ENCODE results near the gene NFYA. TPM values are rescaled to one million over a fixed set of nuclear protein-coding genes. Genes with fewer than 3 reads are reported as not detected.

Gene NFYA
- total RNA-seq, 2 experiments from 2014 or later, result 23.5 to 47.9 TPM

DNA sequence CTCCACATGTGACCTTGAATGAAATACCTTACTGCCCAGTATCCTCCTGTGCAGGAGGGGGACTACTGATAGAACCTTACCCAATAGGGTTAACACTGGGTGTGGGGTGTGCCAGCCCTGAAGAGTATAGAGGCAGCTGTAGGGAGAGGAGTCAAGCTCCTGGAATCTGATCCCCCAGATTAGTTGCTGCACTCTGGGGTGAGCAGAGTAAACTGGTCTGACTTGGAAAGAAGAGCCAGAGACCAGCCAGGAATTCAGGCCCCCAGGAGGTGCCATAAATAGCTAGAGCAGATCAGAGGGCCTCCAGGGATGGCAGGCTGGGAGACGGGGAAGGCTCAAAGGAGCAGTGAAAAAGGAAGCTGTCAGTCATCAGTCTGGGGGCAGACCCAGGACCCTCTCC lies 23.3 kb upstream of the NFYA start:
- Histone ChIP-seq H3K79me2 (ENCODE audit: insufficient read depth, low read depth, low read length) (no peaks in the 10 kb centered on the region), H3K36me3 (ENCODE audit: insufficient read depth, low read length) (no peaks in the 10 kb centered on the region), H2AFZ (ENCODE audit: low read length) (no peak overlapping the region), H3K9me3 (ENCODE audit: low read length) (no peaks in the 10 kb centered on the region), H3K4me3 (ENCODE audit: low read depth, low read length, poor library complexity, severe bottlenecking) (no peak overlapping the region), H3K27ac (ENCODE audit: low read depth, low read length, poor library complexity, severe bottlenecking) (no peak overlapping the region), H3K4me1 (ENCODE audit: insufficient read depth, low read length, poor library complexity, severe bottlenecking) (peaks cover 25% of the 10 kb centered on the region), H3K9me2 (ENCODE audit: insufficient read depth, low read length) (no peaks in the 10 kb centered on the region), H4K20me1 (ENCODE audit: insufficient read depth, low read length) (no peaks in the 10 kb centered on the region), H3K4me2 (ENCODE audit: low read length) (no peak overlapping the region)
- no TSS peak for BruUV-seq (replicated peaks)
- POLR2A ChIA-PET, result interaction anchor here (0.6 to 0.8 kb wide), 2 partner anchors 12 to 77 kb away, joined by 3 read pairs; no protein-coding TSS in a partner anchor
- TF ChIP-seq, protein P1, sequence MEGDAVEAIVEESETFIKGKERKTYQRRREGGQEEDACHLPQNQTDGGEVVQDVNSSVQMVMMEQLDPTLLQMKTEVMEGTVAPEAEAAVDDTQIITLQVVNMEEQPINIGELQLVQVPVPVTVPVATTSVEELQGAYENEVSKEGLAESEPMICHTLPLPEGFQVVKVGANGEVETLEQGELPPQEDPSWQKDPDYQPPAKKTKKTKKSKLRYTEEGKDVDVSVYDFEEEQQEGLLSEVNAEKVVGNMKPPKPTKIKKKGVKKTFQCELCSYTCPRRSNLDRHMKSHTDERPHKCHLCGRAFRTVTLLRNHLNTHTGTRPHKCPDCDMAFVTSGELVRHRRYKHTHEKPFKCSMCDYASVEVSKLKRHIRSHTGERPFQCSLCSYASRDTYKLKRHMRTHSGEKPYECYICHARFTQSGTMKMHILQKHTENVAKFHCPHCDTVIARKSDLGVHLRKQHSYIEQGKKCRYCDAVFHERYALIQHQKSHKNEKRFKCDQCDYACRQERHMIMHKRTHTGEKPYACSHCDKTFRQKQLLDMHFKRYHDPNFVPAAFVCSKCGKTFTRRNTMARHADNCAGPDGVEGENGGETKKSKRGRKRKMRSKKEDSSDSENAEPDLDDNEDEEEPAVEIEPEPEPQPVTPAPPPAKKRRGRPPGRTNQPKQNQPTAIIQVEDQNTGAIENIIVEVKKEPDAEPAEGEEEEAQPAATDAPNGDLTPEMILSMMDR (conservative IDR thresholded peaks at IDR 0.05; ENCODE audit: low read length), result no peak
- intact Hi-C loops (cut with micrococcal nuclease; ENCODE audit: unreplicated experiment), result no loop called here
- CTCF ChIA-PET (ENCODE audit: unreplicated experiment), result no interaction called here
- DNase-seq (ENCODE audit: low spot score), result no peak

DNA sequence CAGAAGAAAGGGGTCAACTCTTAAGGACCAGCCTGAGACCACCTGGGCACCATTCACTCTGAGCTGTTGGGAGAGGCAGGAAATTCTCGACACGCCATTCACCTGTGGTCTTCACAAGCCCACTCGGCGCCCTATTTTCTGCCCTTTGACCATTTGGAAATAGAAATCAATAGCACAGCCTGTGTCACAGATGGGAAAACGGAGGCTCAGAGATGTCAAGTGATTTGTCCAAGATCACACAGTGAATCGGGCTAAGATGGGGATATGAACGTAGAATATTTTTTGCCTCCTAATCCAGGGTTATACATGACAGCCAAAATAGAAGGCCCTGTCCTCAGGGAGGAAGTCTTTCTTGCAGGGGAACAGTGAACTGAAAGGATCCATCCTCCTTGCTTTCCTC lies 22.8 kb upstream of the NFYA start:
- Histone ChIP-seq H3K27ac (ENCODE audit: low read depth, low read length, poor library complexity, severe bottlenecking) (no peak overlapping the region), H2AFZ (ENCODE audit: low read length) (no peak overlapping the region), H3K36me3 (ENCODE audit: insufficient read depth, low read length) (no peaks in the 10 kb centered on the region), H3K9me2 (ENCODE audit: insufficient read depth, low read length) (no peaks in the 10 kb centered on the region), H4K20me1 (ENCODE audit: insufficient read depth, low read length) (no peaks in the 10 kb centered on the region), H3K79me2 (ENCODE audit: insufficient read depth, low read depth, low read length) (no peaks in the 10 kb centered on the region), H3K4me1 (ENCODE audit: insufficient read depth, low read length, poor library complexity, severe bottlenecking) (peaks cover 30% of the 10 kb centered on the region), H3K9me3 (ENCODE audit: low read length) (no peaks in the 10 kb centered on the region), H3K4me3 (ENCODE audit: low read depth, low read length, poor library complexity, severe bottlenecking) (no peak overlapping the region), H3K4me2 (ENCODE audit: low read length) (no peak overlapping the region)
- TF ChIP-seq, protein P1 (conservative IDR thresholded peaks at IDR 0.05; ENCODE audit: low read length), result no peak
- TF ChIP-seq EZH2phosphoT487 (IDR thresholded peaks at IDR 0.05; ENCODE audit: borderline replicate concordance, low read depth, low read length), result no peak
- DNase-seq (ENCODE audit: low spot score), result no peak
- BruUV-seq (replicated peaks), result no TSS peak
- intact Hi-C loops (cut with micrococcal nuclease; ENCODE audit: unreplicated experiment), result no loop called here
- ChIA-PET CTCF (ENCODE audit: unreplicated experiment) (no interaction called here), POLR2A (interaction anchor here (0.6 to 0.8 kb wide), 3 partner anchors 12 to 77 kb away, joined by 3 to 4 read pairs (median 3); no protein-coding TSS in a partner anchor)

DNA sequence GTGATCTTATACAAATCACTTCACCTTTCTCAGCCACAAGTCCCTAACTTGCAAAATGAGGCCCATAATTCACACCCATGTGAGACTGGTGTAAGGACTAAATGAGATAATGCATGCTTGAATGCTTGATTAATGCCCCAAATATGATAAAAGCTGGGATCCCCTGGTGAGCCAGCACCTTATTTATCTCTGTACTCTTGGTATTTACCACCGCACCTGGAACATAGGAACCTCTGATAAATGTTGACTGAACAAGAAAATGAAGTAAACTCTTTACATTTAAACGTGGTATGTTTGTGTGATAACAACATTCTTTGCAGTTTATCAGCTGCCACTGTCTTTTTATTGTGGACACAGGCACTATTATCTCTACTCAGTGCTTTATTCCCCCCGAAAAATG lies 22.2 kb upstream of the NFYA start:
- Histone ChIP-seq H3K79me2 (ENCODE audit: insufficient read depth, low read depth, low read length) (no peaks in the 10 kb centered on the region), H3K4me3 (ENCODE audit: low read depth, low read length, poor library complexity, severe bottlenecking) (no peak overlapping the region), H3K9me2 (ENCODE audit: insufficient read depth, low read length) (no peaks in the 10 kb centered on the region), H3K36me3 (ENCODE audit: insufficient read depth, low read length) (no peaks in the 10 kb centered on the region), H2AFZ (ENCODE audit: low read length) (no peak overlapping the region), H3K4me1 (ENCODE audit: insufficient read depth, low read length, poor library complexity, severe bottlenecking) (peaks cover 36% of the 10 kb centered on the region), H3K4me2 (ENCODE audit: low read length) (no peak overlapping the region), H4K20me1 (ENCODE audit: insufficient read depth, low read length) (no peaks in the 10 kb centered on the region), H3K27ac (ENCODE audit: low read depth, low read length, poor library complexity, severe bottlenecking) (no peak overlapping the region), H3K9me3 (ENCODE audit: low read length) (no peaks in the 10 kb centered on the region)
- no peak for TF ChIP-seq EZH2phosphoT487 (IDR thresholded peaks at IDR 0.05; ENCODE audit: borderline replicate concordance, low read depth, low read length)
- TF ChIP-seq, protein P1 (conservative IDR thresholded peaks at IDR 0.05; ENCODE audit: low read length), result no peak
- intact Hi-C loops (cut with micrococcal nuclease; ENCODE audit: unreplicated experiment), result no loop called here
- CTCF ChIA-PET (ENCODE audit: unreplicated experiment), result no interaction called here
- POLR2A ChIA-PET, result no interaction called here
- no TSS peak for BruUV-seq (replicated peaks)
- DNase-seq (ENCODE audit: low spot score), result no peak

Data from OCI-LY7 (cell line).